Lower lobe of right lung (tissue), 2 donors: ENCODE results near the gene PRAMEF1. TPM values are rescaled to one million over a fixed set of nuclear protein-coding genes. Genes with fewer than 3 reads are reported as not detected.

Source experiments
- ATAC-seq, 2 donors: fragments of 200-7000 bp; cut with Tn5 transposase; one replicate each; pipeline ENCODE4 v1.9.1; 2020 to 2022; ENCODE audit warnings: mild to moderate bottlenecking in 2 of 2, moderate library complexity in 2 of 2
- DNase-seq: peaks from one replicate; pipeline ENCODE4 v3.0.0-alpha.2; 2020
- H3K27ac ChIP-seq: fragments of 200-600 bp; one replicate; pipeline ENCODE4 v1.8.0; 2022
- H3K27me3 ChIP-seq: fragments of 200-600 bp; one replicate; pipeline ENCODE4 v1.8.0; 2022; ENCODE audit warnings: low read depth
- H3K36me3 ChIP-seq: fragments of 200-600 bp; one replicate; pipeline ENCODE4 v1.8.0; 2022; ENCODE audit warnings: mild to moderate bottlenecking
- H3K4me1 ChIP-seq: fragments of 200-600 bp; one replicate; pipeline ENCODE4 v1.8.0; 2022
- H3K4me3 ChIP-seq: fragments of 200-600 bp; one replicate; pipeline ENCODE4 v1.8.0; 2022; ENCODE audit warnings: mild to moderate bottlenecking
- H3K9me3 ChIP-seq: fragments of 200-600 bp; one replicate; pipeline ENCODE4 v1.8.0; 2022
- intact Hi-C: fragments of 100-400 bp; cut with DNase I; formaldehyde crosslinking; loops from one replicate; pipeline ENCODE4 v1.11.0; 2022
- total RNA-seq: library from RNA; stranded (reverse); fragmentation: NEBNext Ultra II Directional; extraction: Animal tissue kit (Norgen Biotek cat#: 25700); gene quantifications from one replicate; pipeline ENCODE4 v1.2.1, GENCODE V29; 2021
- TF ChIP-seq, protein P1 (sequence below): fragments of 200-600 bp; IDR thresholded peaks from one replicate; pipeline ENCODE4 v1.8.0; 2022; ENCODE audit warnings: antibody characterized with exemption, mild to moderate bottlenecking
- donor health status: DM: no; HTN: yes; CAD: no; lungs with severe emphysema.

PRAMEF1 gene
- total RNA-seq, 1 donor from 2014 or later = not detected

DNA sequence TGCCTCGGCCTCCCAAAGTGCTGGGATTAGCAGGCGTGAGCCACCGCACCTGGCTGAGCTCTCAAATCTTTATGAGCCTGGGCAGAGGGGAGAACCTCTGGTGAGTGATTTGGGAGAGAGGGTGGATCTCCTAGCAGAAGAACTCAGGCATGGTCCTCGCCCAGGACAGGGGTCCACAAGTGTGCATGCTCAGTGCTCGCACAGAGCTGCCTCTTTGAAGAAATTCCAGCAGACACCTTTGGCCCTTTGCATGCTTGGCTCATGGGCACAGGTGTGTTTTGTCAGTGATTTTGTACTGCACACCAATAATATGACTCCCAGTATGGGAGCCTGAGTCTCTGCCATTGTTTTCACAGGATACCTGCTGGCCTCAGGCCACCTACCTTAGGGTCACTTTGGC, 29.4 kb upstream of the PRAMEF1 start:
- H3K36me3 ChIP-seq = no peaks in the 10 kb centered on the region
- no peaks in the 10 kb centered on the region for H3K9me3 ChIP-seq
- intact Hi-C loops = no loop called here
- DNase-seq = no peak
- TF ChIP-seq, protein P1, sequence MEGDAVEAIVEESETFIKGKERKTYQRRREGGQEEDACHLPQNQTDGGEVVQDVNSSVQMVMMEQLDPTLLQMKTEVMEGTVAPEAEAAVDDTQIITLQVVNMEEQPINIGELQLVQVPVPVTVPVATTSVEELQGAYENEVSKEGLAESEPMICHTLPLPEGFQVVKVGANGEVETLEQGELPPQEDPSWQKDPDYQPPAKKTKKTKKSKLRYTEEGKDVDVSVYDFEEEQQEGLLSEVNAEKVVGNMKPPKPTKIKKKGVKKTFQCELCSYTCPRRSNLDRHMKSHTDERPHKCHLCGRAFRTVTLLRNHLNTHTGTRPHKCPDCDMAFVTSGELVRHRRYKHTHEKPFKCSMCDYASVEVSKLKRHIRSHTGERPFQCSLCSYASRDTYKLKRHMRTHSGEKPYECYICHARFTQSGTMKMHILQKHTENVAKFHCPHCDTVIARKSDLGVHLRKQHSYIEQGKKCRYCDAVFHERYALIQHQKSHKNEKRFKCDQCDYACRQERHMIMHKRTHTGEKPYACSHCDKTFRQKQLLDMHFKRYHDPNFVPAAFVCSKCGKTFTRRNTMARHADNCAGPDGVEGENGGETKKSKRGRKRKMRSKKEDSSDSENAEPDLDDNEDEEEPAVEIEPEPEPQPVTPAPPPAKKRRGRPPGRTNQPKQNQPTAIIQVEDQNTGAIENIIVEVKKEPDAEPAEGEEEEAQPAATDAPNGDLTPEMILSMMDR = no peak
- H3K4me1 ChIP-seq = no peaks in the 10 kb centered on the region
- H3K4me3 ChIP-seq = no peak overlapping the region
- peaks cover 6% of the 10 kb centered on the region for H3K27me3 ChIP-seq
- no peak for ATAC-seq
- H3K27ac ChIP-seq = no peak overlapping the region

DNA sequence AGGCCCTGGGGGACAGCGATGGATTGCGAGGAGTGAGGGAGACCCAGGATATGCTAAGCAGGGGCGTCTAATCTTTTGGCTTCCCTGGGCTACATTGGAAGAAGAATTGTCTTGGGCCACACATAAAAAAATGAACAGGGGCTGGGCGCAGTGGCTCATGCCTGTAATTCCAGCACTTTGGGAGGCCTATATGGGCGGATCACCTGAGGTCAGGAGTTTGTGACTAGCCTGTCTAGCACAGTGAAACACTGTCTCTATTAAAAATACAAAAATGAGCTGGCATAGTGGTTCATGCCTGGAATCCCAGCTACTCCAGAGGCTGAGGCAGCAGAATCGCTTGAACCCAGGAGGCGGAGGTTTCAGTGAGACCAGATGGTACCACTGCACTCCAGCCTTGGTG, 28.4 kb upstream of the PRAMEF1 start:
- TF ChIP-seq, protein P1 = no peak
- no peaks in the 10 kb centered on the region for H3K36me3 ChIP-seq
- H3K27me3 ChIP-seq = peaks cover 4% of the 10 kb centered on the region
- H3K27ac ChIP-seq = no peak overlapping the region
- intact Hi-C loops = no loop called here
- no peaks in the 10 kb centered on the region for H3K4me1 ChIP-seq
- H3K4me3 ChIP-seq = no peak overlapping the region
- ATAC-seq (no peak), DNase-seq (no peak)
- no peaks in the 10 kb centered on the region for H3K9me3 ChIP-seq

DNA sequence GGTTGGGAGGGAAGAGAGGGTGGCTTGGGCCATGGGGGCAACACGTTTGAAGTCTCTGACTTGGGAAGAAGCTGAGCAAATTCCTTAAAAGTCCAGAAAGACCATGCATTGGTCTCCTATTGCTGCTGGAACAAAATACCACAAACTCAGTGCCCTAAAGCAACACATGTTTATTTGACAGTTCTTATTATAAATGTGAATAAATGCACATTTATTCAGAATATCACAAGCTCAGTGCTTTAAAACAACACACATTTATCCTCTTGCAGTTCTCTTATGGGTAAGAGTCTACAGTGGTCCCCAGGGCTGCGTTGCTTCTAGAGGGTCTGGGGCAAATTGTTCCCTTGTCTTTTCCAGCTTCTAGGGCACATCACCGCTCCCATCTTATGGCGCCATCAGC, 27.7 kb upstream of the PRAMEF1 start:
- intact Hi-C loops = no loop called here
- H3K36me3 ChIP-seq = no peaks in the 10 kb centered on the region
- H3K4me1 ChIP-seq = no peaks in the 10 kb centered on the region
- ATAC-seq = no peak
- no peak overlapping the region for H3K27ac ChIP-seq
- H3K4me3 ChIP-seq = no peak overlapping the region
- no peaks in the 10 kb centered on the region for H3K27me3 ChIP-seq
- no peak for DNase-seq
- TF ChIP-seq, protein P1 = no peak
- H3K9me3 ChIP-seq = no peaks in the 10 kb centered on the region

- TF ChIP-seq, protein P1 = no peak
- ATAC-seq (no peak), DNase-seq (no peak)
- Histone ChIP-seq H3K9me3 (no peaks in the 10 kb centered on the region), H3K27me3 (peaks cover 3% of the 10 kb centered on the region), H3K4me3 (no peak overlapping the region), H3K36me3 (no peaks in the 10 kb centered on the region), H3K4me1 (no peaks in the 10 kb centered on the region), H3K27ac (no peak overlapping the region)
- intact Hi-C loops = no loop called here
Measured at GRCh38 chr1:12764016-12764415, 27.2 kb upstream of the PRAMEF1 start.

DNA sequence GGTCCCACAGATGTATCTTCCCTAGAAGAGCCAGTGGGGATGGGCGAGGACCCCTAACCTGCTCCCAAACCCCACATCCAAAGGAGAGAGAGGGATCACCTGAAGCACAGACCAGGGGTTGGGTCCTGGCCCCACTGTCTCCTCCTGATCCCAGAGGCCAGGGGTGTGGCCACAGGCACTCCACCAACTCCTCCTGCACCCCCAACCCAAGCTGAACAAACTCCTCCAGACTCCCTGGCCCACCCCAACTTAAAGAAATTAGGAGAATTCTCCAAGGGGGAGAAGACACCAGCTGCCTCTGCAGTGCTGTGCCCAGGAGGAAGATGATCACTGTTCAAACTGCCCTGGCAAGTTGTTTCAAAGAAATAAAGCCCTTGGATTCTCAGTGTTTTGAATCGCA, 22.2 kb upstream of the PRAMEF1 start:
- H3K27ac ChIP-seq = no peak overlapping the region
- H3K4me1 ChIP-seq = no peaks in the 10 kb centered on the region
- DNase-seq = no peak
- no peak for ATAC-seq
- peaks cover 4% of the 10 kb centered on the region for H3K27me3 ChIP-seq
- H3K9me3 ChIP-seq = no peaks in the 10 kb centered on the region
- intact Hi-C loops = no loop called here
- H3K4me3 ChIP-seq = no peak overlapping the region
- TF ChIP-seq, protein P1 = no peak
- H3K36me3 ChIP-seq = no peaks in the 10 kb centered on the region

GRCh38 chr1:12769976-12770505, 21.2 kb upstream of the PRAMEF1 start:
- ATAC-seq (no peak), DNase-seq (no peak)
- H3K9me3 ChIP-seq = no peaks in the 10 kb centered on the region
- TF ChIP-seq, protein P1 = no peak
- no peak overlapping the region for H3K4me3 ChIP-seq
- no peaks in the 10 kb centered on the region for H3K36me3 ChIP-seq
- H3K27ac ChIP-seq = no peak overlapping the region
- H3K27me3 ChIP-seq = peaks cover 4% of the 10 kb centered on the region
- intact Hi-C loops = no loop called here
- no peaks in the 10 kb centered on the region for H3K4me1 ChIP-seq
